ENCODE data around the gene EXOC6B. TPM values are rescaled to one million over a fixed set of nuclear protein-coding genes. Genes with fewer than 3 reads are reported as not detected.

EXOC6B gene
- total RNA-seq, 1 donor from 2014 or later, result 13.8 TPM

GRCh38 chr2:72145289-72145657 lies 680.6 kb downstream of the EXOC6B start:
- Mint-ChIP-seq H3K4me1 (peaks cover 44% of the 10 kb centered on the region), H3K9me3 (peaks cover 4% of the 10 kb centered on the region), H3K27me3 (peaks cover 56% of the 10 kb centered on the region), H3K27ac (peak overlapping the region; percentile 30), H3K36me3 (ENCODE audit: low read depth) (no peaks in the 10 kb centered on the region), H3K4me3 (peak overlapping the region; percentile 66)
- POLR2A ChIA-PET, result no interaction called here
- TF ChIP-seq CTCF (IDR thresholded peaks at IDR 0.05), result no peak
- no peak for ATAC-seq (ENCODE audit: low read depth)
- DNase-seq, result no peak
- intact Hi-C loops (cut with micrococcal nuclease), result loop anchor here (5.0 to 10.0 kb wide), 3 partner anchors 430 to 1150 kb away; partner anchors contain the start of genes EGR4 and EMX1
- CTCF ChIA-PET, result no interaction called here

GRCh38 chr2:72144632-72145288 lies 681.1 kb downstream of the EXOC6B start:
- intact Hi-C loops (cut with micrococcal nuclease), result loop anchor here (5.0 to 10.0 kb wide), 3 partner anchors 430 to 1150 kb away; partner anchors contain the start of genes EGR4 and EMX1
- ChIA-PET POLR2A (no interaction called here), CTCF (no interaction called here)
- Mint-ChIP-seq H3K27ac (no peak overlapping the region), H3K4me3 (peak overlapping the region; percentile 52), H3K27me3 (peaks cover 50% of the 10 kb centered on the region), H3K36me3 (ENCODE audit: low read depth) (no peaks in the 10 kb centered on the region), H3K9me3 (peaks cover 4% of the 10 kb centered on the region), H3K4me1 (peaks cover 39% of the 10 kb centered on the region)
- ATAC-seq (ENCODE audit: low read depth) (no peak), DNase-seq (no peak)
- TF ChIP-seq CTCF (IDR thresholded peaks at IDR 0.05), result no peak

GRCh38 chr2:72144274-72144631 lies 681.6 kb downstream of the EXOC6B start:
- POLR2A ChIA-PET, result no interaction called here
- TF ChIP-seq CTCF (IDR thresholded peaks at IDR 0.05), result no peak
- Mint-ChIP-seq H3K27ac (no peak overlapping the region), H3K4me3 (no peak overlapping the region), H3K36me3 (ENCODE audit: low read depth) (no peaks in the 10 kb centered on the region), H3K9me3 (peaks cover 4% of the 10 kb centered on the region), H3K4me1 (peaks cover 34% of the 10 kb centered on the region), H3K27me3 (peaks cover 45% of the 10 kb centered on the region)
- intact Hi-C loops (cut with micrococcal nuclease), result loop anchor here (10.0 kb wide), 2 partner anchors 431 to 1151 kb away; partner anchors contain the start of gene EGR4
- CTCF ChIA-PET, result no interaction called here
- DNase-seq, result no peak
- no peak for ATAC-seq (ENCODE audit: low read depth)

GRCh38 chr2:72143441-72144273 lies 682.2 kb downstream of the EXOC6B start:
- H3K4me1 Mint-ChIP-seq, result peaks cover 30% of the 10 kb centered on the region
- no peaks in the 10 kb centered on the region for H3K36me3 Mint-ChIP-seq (ENCODE audit: low read depth)
- no peak overlapping the region for H3K4me3 Mint-ChIP-seq
- CTCF ChIA-PET, result no interaction called here
- no peak for ATAC-seq (ENCODE audit: low read depth)
- POLR2A ChIA-PET, result no interaction called here
- no peak for TF ChIP-seq CTCF (IDR thresholded peaks at IDR 0.05)
- peaks cover 4% of the 10 kb centered on the region for H3K9me3 Mint-ChIP-seq
- no peak overlapping the region for H3K27ac Mint-ChIP-seq
- DNase-seq, result no peak
- intact Hi-C loops (cut with micrococcal nuclease), result loop anchor here (10.0 kb wide), 2 partner anchors 431 to 1151 kb away; partner anchors contain the start of gene EGR4
- peaks cover 41% of the 10 kb centered on the region for H3K27me3 Mint-ChIP-seq

Measured in activated B cell treated with CpG ODN at 0.5 μM for 24 hours (primary cell).